Kasumi-1 (cell line): ENCODE results near the gene LMTK3.
"Not testable (repeated sequence)": the region's sequence is repeated elsewhere in the genome, so short reads cannot be mapped to it uniquely, and the experiment has no call there.

Experiments
- DNase-seq, 2 experiments: peaks; one replicate each; lab custom pipeline; 2025; lab: John Stamatoyannopoulos, UW

The LMTK3 gene

DNA sequence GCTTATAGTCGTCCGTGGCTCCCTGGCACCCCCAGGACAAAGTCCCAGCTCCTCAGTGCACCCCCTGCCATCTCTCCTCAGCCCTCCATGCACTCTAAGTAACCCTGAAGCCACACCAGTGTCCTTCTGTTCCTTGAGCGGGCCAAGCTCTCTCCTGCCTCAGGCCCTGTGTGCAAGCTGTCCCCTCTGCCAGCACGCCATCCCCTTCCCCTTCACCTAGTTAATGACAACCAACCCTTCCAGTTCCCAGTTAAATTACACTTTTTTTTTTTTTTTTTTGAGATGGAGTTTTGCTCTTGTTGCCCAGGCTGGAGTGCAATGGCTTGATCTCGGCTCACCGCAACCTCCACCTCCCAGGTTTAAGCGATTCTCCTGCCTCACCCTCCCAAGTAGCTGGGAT is 23.2 kb downstream of the LMTK3 start:
- DNase-seq: not testable (repeated sequence)

DNA sequence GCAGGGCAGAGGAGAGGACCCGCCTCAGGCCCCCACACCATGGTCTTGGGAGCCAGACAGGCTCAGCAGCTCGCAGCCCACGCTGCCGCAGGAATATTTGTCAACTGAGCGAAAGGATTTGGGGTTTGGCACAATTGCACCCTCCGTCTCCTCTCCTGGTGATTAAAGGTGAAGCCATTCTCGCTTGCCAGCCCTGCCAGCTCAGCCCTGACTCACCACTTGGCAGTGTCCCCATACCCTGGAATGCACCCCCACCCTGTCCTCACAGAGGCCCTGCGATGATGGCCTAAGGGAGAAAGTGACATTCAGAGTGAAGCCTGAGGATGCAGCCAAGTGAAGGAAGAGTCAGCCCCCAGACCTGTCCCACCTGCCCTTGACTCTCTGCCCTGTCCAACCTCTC is 23.7 kb downstream of the LMTK3 start:
- no peak for DNase-seq

DNA sequence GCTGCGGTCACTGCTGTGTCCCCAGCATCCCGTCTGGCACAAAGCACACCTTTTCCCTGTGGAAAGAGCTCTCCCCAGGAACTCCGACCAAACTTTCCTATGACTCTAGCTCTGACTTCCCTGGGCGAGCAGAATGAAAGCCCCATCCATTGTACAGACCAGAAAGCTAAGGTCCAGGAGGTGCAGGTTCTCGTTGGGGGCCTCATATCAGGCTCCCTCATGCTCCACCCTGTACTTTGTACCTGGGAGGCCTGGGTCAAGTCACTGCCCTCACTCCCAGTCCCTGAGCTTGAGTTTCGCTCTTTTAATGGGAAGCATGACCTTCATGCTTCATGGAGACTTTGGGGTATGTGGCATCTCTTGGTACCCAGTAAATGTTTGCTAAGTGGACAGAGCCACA is 24.1 kb downstream of the LMTK3 start:
- DNase-seq: no peak

DNA sequence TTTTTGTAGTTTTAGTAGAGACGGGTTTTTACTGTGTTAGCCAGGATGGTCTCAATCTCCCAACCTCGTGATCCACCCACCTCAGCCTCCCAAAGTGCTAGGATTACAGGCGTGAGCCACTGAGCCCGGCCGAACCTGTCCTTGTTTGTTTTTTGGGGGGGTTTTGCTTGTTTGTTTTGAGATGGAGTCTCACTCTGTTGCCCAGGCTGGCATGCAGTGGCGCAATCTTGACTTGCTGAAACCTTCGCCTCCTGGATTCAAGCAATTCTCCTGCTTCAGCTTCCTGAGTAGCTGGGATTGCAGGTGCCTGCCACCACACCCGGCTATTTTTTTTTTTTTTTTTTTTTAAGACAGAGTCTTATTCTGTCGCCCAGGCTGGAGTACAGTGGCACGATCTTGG is 24.9 kb downstream of the LMTK3 start:
- not testable (repeated sequence) for DNase-seq

DNA sequence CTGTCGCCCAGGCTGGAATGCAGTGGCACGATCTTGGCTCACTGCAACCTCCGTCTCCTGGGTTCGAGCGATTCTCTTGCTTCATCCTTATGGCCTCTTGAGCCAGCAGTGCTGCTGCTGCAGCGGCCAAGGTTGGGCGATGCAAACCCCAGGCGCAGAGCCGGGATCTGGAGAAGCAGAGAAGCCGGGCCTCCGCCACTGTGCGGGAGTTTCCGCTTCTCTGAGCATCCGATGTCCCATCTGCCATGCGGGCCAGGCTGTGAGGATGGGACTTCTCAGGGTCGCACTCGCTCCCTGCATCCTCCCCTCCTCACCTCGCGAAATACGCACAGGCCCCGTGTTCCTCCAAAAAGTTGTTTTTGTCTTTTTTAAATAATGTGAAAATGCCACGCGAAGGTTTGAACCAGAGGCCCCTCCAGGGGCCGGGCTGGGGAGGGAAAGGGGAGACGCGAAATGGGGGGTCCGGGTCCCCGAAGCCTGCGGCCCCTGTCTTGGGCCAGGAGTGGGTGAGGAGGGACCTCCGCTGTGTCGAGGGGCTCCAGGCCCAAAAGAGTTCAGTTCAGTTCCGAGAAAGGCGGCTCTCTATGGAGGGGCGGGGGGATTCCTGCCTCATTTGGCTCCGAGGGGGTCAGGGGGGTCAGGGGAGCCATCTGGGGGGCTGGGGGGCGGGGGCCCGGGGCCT is 26.6 kb downstream of the LMTK3 start:
- DNase-seq: no peak

DNA sequence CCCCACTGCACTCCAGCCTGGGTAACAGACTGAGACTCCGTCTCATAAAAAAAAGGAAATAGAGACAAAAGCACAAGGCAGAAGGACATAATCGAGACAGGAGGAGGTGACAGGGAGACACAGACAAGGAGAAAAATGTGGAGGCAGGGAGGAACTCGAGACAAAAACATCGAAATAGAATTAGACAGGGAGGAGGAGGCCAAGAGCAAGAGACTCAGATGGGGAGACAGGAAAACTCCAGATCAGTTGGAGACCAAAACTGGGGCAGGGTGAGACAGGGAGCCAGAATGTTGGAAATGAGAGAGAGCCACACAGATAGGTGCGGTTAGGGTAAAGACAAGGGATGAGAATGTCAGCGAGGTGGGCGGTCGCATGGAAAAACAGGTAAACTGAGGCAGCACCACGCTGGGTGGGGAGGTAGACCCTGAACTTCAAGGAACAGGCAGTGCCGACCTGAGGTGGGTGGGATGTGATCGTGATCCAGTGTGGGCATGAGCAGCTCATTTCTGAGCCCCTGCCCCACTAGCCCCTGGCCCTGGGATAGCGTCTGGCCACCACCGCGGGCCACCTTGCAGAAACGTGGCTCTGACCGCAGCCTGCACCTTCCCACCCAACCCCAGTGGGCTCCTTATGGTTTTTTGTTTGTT is 27.3 kb downstream of the LMTK3 start:
- DNase-seq: no peak

DNA sequence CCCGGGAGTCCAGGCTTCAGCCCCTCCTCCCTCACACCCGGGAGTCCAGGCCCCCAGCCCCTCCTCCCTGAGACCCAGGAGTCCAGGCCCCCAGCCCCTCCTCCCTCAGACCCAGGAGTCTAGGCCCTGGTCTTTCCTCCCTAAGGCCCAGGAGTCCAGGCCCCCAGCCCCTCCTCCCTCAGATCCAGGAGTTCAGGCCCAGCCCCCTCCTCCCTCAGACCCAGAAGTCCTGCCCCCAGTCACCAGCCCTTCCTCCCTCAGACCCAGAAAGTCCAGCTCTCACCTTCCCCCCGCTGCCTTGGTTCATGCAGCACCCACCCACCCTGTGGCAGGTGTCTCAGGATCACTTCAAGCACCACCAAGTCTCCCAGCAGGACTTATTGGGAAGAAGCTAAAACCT is 28.3 kb downstream of the LMTK3 start:
- DNase-seq: no peak

DNA sequence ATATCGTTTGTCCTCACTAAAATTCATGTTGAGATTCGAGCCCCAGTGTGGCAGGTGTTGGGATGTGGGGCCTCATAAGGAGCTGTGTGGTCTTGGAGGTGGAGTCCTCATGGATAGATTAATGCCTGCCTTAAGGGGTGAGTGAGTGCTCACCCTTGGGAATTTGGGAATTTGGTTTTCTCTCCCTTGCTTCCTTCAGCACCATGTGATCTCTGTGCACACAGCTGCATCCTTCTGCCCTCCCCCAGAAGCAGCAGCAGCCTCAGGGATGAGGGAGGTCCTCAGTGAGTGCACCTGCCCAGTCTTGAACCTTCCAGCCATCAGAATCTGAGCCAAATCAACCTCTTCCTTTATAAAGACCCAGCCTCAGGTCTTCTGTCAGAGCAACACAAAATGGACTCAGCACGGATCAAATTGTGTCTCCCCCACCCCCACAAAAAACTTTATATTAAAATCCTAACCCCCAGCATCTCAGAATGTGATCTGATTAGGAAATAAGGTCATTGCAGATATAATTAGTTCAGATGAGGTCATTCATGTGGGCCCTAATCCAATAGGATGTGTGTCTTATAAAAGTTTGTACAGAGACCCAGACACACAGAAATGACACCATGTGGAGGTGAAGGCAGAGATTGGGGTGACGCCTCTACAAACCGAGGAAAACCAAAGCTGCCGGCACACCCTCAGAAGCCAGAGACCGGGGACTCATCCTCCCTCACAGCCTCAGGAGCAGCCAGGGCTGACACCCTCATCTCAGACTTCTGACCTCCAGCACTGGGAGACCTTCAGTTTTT is 29.6 kb downstream of the LMTK3 start:
- DNase-seq: no peak

DNA sequence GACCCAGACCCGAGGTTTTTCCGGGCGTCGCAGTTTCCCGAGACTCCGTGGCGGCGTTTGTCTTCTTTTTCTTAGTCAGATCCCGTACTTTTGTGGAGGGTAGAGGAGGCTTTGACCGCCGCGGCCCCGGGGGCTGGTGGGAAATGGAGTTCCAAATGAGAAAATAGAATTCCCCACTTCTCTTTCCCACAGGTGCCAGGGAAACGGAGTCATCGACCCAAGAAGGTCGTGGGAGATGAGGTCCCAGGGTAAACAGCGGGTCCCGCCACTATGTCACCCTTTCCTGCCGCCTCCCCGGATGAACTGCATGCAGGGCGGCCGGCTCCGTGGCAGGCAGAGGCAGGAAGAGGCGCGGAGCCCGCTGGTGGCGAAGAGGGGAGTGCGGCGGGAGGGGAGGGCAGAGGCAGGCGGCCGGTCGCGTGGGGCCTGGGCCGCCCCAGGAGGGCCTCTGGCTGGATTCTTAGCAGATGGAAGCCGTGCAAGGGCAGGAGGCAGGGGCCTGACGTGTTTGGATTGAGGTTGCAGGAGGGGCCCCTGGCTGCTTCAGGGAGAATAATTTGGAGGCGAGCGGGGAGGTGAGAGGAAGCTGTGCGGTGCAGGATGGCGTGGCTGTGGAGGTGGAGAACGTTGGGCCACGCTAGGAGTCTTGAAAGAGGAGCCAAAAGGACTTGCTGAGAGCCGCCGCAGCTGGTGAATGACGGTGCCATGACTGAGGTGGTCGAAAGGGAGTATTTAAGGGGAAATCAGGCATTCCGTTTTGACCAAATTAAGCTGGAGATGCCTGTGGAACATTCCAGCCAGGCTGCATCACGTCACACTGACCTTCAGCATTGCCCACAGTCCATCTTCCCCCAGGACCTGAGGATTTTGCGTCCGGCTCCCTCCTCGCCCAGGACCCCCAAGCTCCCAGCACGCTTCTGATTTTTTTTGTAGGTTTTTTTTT is 30.8 kb downstream of the LMTK3 start:
- DNase-seq: peak; percentile 10 to 28

DNA sequence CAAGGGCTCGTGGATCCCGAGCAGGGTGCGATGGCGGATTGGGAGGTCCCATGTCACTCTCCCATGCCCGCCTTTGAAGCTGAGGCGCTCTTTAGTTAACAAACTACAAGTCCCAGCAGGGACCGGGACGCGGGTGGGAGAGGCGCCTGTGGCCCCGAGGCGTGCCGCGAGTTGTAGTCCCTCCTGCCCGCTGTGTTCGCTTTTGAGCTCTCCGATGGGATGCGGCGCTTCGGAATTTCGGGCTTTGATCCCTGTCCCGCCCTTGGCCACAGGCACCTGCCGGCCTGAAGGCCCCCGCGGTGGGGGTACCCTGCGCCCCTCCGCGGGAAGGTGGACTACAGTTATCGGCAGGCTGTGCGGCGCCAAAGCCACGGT is 31.5 kb downstream of the LMTK3 start:
- no peak for DNase-seq

DNA sequence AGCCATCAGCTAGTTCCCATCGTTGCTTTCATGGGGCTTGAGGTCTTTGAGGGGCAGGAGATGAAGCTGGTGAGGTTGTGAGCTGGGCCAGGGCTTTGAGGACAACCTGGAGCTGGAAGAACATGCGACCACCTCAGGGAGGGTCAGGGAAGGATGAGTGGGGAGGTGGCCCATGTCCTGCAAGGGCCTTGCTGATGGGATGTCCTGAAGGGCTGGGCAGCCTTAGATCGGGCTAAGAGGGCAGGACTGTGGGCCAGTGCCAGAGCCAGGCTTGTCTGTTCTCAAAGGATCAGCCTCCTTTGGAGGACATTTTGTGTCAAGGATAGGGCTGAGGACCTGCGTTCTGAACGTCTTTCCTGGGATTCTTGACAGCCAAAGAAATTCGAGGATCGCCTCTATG is 31.9 kb downstream of the LMTK3 start:
- DNase-seq: no peak

DNA sequence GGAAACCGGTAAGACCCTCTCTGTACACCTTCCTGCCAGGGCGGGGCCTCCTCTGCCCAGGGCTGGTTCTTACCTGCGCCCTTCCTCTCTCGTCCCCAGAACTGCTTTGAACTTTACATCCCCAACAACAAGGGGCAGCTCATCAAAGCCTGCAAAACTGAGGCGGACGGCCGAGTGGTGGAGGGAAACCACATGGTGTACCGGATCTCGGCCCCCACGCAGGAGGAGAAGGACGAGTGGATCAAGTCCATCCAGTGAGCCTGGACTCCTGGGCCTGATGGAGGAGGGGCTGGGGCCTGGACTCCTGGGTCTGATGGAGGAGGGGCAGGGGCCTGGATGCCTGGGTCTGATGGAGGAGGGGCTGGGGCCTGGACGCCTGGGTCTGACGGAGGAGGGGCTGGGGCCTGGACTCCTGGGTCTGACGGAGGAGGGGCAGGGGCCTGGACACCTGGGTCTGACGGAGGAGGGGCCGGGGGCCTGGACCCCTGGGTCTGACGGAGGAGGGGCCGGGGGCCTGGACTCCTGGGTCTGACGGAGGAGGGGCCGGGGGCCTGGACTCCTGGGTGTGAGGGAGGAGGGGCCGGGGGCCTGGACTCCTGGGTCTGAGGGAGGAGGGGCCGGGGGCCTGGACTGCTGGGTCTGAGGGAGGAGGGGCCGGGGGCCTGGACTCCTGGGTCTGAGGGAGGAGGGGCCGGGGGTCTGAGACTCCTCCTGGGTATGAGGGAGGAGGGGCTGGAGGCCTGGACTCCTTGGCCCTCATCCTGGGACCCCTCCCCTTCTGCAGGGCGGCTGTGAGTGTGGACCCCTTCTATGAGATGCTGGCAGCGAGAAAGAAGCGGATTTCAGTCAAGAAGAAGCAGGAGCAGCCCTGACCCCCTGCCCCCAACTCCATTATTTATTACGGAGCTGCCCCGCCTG is 33.0 kb downstream of the LMTK3 start:
- no peak for DNase-seq

DNA sequence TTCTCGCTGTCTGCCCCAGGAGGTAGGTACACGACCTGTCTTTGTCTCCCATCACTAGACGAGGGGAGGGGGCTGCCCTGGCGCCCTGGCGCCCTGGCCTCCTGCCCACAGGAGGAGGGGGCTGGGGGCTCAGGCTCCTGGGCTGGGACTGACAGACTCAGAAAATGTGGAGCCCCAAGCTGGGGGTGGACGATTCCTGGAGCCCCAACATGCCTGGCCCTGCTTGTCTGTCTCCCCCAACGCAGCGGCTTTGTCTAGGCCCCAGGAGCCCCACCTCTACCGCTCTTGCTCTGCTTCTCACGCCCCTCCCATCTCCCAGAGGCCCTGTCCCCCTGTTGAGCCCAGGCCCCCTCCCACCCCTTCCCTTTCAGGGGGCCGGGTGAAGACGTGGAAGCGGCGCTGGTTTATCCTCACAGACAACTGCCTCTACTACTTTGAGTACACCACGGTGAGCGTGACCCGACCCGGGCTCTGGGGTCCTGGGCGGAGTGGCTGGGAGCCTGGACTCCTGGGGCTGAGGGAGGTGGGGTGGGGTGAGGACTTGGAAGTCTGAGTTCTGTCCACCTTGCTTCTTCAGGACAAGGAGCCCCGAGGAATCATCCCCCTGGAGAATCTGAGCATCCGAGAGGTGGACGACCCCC is 33.8 kb downstream of the LMTK3 start:
- no peak for DNase-seq

DNA sequence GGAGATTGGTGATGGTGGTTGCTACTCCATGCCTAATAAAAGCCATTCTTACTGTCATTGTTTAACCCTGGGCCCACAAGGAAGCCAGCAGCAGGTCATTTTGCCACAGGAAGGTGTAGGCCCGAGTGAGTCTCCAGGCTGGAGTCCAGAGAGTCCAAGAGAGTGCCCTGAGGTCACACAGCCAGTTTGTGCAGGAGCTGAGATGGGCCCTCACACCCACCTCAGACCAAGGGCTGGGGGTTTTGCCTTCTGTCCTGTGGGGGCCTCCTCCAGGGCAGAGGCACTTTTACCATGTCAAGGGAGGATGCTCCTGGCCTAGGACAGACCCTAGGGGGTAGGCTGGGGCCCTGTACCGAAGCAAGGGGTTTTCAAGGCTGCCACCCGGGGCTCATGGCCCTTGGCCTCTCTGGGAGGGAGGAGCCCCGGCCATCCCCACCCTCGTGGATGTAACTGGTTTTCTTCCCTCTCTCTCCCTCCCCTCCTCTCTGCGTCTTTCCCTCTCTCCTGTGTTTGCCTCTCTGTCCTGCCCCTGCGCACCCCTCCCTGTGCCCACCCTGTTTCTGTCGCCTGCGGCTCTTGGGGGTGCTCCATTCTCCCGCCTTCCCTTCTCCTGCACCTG is 34.5 kb downstream of the LMTK3 start:
- DNase-seq: no peak

DNA sequence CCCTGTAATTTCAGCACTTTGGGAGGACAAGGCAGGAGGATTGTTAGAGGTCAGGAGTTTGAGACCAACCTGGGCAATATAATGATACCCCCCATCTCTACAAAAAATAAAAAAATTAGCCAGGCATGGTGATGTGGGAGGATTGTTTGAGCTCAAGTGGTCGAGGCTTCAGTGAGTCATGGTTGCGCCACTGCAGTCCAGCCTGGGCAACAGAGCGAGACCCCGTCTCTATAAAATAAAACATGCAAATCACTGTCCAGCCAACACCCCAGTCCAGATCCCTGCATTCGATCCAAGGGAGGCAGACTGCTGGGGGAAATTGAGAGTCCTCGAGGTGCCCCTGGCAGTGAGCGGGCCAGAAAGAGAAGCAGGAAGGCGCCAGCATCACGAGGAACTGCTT is 35.5 kb downstream of the LMTK3 start:
- DNase-seq: no peak

DNA sequence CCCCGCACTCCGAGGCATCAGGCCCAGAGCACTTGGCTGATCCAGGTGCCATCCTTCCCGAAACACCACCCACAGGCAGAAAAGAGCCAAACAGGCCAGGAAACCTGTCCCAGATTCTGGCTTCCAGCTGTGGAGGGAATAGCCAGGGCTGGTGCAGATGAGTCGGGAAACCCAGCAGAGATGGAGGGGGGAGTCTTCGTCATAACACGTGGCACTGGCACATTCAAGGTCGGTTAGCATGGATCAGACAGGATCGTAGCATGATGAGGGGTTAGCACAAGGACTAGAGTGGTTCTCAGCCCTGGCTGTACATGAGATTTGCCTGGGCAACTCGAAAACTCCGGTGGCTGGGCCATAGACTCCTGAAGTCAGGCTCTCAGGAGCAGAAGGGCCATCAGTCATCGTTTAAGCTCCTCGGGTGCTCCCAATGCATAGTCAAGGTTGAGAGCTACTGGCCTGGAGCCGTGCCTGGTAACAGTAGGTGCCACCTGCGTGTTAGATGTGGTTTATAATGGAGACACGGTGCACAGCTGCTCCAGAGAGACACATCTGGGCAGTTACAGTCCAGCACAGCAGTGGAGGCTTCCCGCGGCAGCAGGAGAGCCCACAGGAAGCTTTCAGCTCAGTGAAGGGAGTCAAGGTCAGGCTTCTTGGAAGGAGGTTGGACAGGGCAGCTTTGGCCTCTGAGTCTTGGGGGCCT is 36.1 kb downstream of the LMTK3 start:
- DNase-seq: no peak

DNA sequence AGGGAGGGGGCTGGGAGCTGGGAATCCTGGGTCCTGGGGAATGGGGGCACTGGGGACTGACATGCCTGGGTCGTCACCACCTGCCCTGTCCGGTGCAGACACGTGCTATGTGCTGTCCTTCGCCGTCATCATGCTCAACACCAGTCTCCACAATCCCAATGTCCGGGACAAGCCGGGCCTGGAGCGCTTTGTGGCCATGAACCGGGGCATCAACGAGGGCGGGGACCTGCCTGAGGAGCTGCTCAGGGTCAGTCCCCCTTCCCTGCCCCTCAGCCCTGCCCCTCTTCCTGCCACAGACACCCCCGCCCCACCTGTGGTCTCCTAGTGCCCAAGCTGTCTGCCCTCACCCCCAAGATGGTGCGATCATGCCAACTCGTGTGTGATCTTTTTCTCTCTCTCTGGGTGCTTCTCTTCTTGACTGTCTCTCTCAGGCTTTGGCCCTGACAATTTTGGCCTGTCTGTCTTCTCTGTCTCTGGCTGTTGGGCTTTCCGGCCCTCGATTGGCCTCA is 37.5 kb downstream of the LMTK3 start:
- DNase-seq: no peak

DNA sequence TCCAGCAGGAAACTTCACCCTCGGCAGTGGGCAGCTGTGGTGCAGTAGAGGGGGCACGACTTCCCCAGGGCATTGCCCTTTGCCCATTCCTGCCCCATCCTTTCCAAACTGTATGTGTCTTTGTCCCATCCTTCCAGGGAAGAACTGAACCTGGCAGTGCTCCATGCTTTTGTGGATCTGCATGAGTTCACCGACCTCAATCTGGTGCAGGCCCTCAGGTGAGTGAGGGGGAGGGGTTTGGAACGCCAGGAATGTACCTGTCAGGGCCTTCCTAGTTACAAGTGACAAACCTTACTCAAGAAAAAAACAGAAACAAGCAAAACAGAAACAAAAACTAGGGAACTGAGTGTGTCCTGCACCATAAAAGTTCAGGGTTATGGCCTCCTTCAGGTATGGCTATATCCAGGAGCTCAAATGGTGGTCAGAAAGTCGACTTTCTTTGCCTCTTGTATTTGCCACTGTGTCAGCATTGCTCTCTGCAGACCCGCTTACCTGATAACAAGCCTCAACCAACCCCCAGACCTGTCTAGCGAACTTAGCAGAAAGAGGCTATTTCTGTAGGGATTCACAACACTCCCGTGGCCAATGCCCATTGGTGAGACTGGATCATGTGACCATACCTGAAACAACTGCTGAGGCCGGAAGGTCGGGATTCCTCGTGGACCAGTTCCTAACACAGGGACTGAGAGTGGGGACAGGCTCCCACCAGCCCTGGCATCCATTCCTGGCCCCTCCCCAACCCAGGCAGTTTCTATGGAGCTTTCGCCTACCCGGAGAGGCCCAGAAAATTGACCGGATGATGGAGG is 38.3 kb downstream of the LMTK3 start:
- no peak for DNase-seq
